NCI-H2029 (cell line): ENCODE results near the gene GJA1.

ENCODE experiments used
- DNase-seq: peaks from one replicate; lab custom pipeline; 2025; lab: John Stamatoyannopoulos, UW

GJA1 gene

DNA sequence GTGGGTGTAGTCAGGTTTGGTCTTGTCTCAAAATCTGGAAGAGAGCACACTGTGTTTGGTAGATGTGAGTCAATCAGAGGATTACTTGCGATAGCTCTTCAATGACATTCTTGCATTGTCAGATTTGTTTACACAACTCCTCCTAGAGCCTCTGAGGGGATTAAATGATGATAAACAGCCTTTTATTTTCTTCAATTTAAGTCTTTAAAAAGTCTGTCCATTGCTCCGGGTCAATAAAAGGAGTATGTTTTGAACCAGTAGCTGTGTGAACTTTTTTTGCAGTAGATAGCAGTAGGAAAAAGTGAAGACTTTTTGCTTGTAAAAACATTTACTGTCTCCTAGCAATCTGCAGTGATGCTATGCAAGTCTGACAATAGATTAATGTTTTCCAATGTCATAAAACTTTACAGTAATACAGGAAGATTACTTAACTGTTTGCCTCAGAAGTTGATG is 49.9 kb downstream of the GJA1 start:
- DNase-seq, result no peak

DNA sequence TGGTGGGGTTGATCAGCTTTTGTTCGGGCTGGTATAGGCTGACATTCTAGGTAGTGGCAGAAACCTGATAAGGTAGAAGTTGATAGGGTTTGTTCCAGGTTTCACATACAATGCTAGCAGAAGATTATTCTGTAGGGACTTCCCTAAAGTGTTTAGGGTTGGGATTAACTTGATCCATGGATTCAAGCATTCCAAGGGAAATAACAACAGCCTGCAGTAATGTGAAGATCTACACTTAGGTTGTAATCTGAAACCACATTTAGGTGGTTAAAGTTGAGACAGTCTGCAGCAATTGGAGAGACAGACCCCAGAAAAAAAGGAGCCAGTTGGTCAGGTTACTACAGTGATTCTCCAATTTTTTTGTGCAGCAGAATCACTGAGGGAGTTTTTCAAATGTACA is 56.1 kb downstream of the GJA1 start:
- DNase-seq, result no peak

DNA sequence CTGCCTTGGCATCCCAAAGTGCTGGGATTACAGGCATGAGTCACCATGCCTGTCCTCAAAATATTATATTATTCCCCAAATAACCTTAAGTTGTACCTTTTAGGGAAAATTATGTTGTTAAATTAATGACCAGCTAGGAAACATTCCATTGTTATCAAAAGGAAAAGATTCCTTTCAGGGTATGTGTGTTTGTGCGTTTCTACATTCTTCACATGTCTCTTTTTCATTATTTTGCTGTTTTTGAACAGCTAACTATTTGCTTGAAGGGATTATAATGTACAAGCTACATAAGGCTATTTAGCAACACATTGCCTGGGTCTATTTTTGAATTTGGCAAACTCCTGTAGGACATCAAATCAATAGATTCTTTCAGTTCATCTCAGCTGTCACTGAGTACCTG is 57.1 kb downstream of the GJA1 start:
- DNase-seq, result no peak

DNA sequence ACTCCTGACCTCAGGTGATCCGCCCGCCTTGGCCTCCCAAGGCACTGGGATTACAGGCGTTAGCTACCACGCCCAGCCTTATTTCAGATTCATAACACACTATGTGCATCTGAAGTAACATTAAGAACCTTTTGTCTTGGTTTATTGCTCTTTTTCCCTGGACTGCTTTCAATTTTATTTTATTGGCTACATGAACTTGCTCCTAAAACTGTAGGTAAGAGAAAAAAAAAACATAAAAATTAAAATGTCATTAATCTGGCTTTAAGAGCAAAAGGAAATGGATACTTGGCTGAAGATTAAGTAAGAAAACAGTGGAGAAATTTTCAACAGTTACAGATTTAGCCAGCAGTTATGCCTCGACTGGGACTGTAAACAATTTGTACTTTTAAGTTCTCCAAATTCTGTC is 62.5 kb downstream of the GJA1 start:
- no peak for DNase-seq

DNA sequence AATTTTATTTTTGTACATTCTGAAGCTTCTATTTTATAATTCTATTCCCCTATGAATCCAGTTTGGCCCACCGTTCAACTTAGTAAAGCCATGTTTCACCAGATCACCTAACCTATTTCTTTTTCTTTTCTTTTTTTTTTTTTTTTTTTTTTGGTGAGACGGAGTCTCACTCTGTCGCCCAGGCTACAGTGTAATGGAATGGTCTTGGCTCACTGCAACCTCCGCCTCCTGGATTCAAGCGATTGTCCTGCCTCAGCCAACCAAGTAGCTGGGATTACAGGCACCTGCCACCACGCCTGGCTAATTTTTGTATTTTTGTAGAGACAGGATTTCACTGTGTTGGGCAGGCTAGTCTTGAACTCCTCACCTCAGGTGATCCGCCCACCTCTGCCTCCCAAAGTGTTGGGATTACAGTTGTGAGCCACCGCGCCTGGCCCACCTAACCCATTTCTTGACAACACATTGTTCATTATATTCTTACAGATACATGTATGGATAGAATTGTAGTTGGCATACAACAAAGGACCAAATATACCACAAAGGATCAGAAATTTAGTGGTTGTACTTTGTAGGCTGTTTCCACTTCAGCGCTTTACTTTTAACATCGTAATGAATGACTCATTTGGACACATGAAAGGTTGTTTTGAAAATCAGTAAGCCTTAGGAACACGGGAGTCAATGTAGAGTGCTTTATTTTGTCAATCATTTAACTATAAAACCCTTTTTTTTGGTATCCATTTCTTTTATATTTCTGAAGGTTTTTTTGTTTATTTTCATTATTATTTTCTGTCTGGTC is 63.2 kb downstream of the GJA1 start:
- DNase-seq, result no peak
